Measurements from ENCODE around the gene RFPL1.

RFPL1 gene

DNA sequence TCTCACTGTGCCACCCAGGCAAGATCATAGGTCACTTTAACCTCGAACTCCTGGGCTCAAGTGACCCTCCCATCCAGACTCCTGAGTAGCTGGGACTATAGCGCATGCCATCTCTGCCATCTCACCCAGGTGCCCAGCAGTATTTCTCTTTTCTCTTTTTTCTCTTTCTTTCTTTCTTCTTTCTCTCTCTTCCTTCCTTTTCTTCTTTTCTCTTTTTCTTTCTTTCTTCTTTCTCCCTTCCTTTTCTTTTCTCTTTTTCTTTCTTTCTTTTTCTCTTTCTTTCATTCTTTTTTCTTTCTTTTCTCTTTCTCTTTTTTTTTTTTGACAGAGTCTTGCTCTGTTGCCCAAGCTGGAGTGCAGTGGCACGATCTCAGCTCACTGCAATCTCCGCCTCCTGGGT lies 13.5 kb downstream of the RFPL1 start:
- H4K91ac ChIP-seq (ENCODE audit: low read length): no peak overlapping the region
- no peak overlapping the region for H2AK5ac ChIP-seq (ENCODE audit: low read length, severe bottlenecking)
- DNase-seq: no peak
- H3K23ac ChIP-seq (ENCODE audit: low read length in 2 of 2): no peak overlapping the region
- H3K4me1 ChIP-seq (ENCODE audit: control insufficient read depth, insufficient read depth, low read depth, low read length): peaks cover 3% of the 10 kb centered on the region
- H3K4ac ChIP-seq (ENCODE audit: low read depth in 1 of 2, low read length in 2 of 2): no peak overlapping the region
- H2BK5ac ChIP-seq (ENCODE audit: low read depth, low read length, poor library complexity, severe bottlenecking): no peak overlapping the region
- 84% methylated on average over 4 of the region's 4 CpGs for WGBS
- H3K27me3 ChIP-seq (ENCODE audit: control insufficient read depth in 1 of 2, insufficient read depth in 1 of 2, low read length in 2 of 2): peaks cover 5 to 11% of the 10 kb centered on the region in 2 experiments
- H3K18ac ChIP-seq (ENCODE audit: low read depth in 1 of 2, low read length in 2 of 2): no peak overlapping the region
- no peak overlapping the region for H3K27ac ChIP-seq (ENCODE audit: low read length, poor library complexity, severe bottlenecking)
- no peak overlapping the region for H2BK120ac ChIP-seq (ENCODE audit: low read depth, low read length)
- H2BK12ac ChIP-seq (ENCODE audit: low read length in 2 of 2): no peak overlapping the region
- H3K4me2 ChIP-seq (ENCODE audit: low read length, poor library complexity, severe bottlenecking): no peak overlapping the region
- H2AFZ ChIP-seq (ENCODE audit: low read depth, low read length): no peak overlapping the region
- H3K79me1 ChIP-seq (replicated peaks; ENCODE audit: low read length, poor library complexity, severe bottlenecking): no peaks in the 10 kb centered on the region
- no peak overlapping the region for H3K14ac ChIP-seq (ENCODE audit: low read length in 2 of 2)
- no peak overlapping the region for H4K8ac ChIP-seq (ENCODE audit: low read length)
- no peaks in the 10 kb centered on the region for H3K36me3 ChIP-seq (ENCODE audit: control insufficient read depth in 1 of 2, insufficient read depth in 2 of 2, low read depth in 1 of 2, low read length in 2 of 2)
- H3K9ac ChIP-seq (ENCODE audit: low read length): no peak overlapping the region
- H2BK15ac ChIP-seq (ENCODE audit: low read depth, poor library complexity, severe bottlenecking): no peak overlapping the region
- H3K9me3 ChIP-seq (ENCODE audit: control insufficient read depth, low read length): no peaks in the 10 kb centered on the region
- no peak overlapping the region for H3K4me3 ChIP-seq (ENCODE audit: insufficient read depth in 1 of 2, low read depth in 1 of 2, low read length in 2 of 2)

DNA sequence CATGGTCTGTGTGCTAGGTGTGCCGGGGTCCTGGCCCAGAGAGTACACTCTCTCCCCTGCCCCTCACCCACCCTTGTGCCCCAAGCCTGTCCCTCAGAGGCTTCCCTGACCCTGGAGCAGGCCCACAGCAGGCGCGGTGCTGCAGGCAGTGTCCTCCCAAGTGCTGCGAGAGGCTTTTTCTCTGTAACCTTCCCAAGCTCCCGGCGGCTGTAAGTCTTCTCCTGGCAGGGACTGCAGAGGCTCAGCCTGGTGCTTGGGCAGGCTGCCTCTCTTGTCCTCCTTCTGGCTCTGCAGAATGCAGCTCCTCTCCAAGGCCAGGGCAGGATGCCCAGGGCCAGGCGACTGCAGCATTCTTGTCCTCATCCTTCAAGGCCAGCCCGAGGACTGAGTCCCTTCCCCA lies 15.9 kb downstream of the RFPL1 start:
- Histone ChIP-seq H3K23ac (ENCODE audit: low read length in 2 of 2) (no peak overlapping the region), H3K4me2 (ENCODE audit: low read length, poor library complexity, severe bottlenecking) (no peak overlapping the region), H3K27ac (ENCODE audit: low read length, poor library complexity, severe bottlenecking) (no peak overlapping the region), H3K14ac (ENCODE audit: low read length in 2 of 2) (no peak overlapping the region), H2BK120ac (ENCODE audit: low read depth, low read length) (no peak overlapping the region), H3K27me3 (ENCODE audit: control insufficient read depth in 1 of 2, insufficient read depth in 1 of 2, low read length in 2 of 2) (peaks cover 0 to 5% of the 10 kb centered on the region in 2 experiments), H3K36me3 (ENCODE audit: control insufficient read depth in 1 of 2, insufficient read depth in 2 of 2, low read depth in 1 of 2, low read length in 2 of 2) (no peaks in the 10 kb centered on the region), H2BK15ac (ENCODE audit: low read depth, poor library complexity, severe bottlenecking) (no peak overlapping the region), H3K4ac (ENCODE audit: low read depth in 1 of 2, low read length in 2 of 2) (no peak overlapping the region), H3K79me1 (replicated peaks; ENCODE audit: low read length, poor library complexity, severe bottlenecking) (no peaks in the 10 kb centered on the region), H3K9me3 (ENCODE audit: control insufficient read depth, low read length) (no peaks in the 10 kb centered on the region), H3K4me3 (ENCODE audit: insufficient read depth in 1 of 2, low read depth in 1 of 2, low read length in 2 of 2) (no peak overlapping the region), H2AK5ac (ENCODE audit: low read length, severe bottlenecking) (no peak overlapping the region), H4K8ac (ENCODE audit: low read length) (no peak overlapping the region), H2BK12ac (ENCODE audit: low read length in 2 of 2) (no peak overlapping the region), H3K18ac (ENCODE audit: low read depth in 1 of 2, low read length in 2 of 2) (no peak overlapping the region), H2AFZ (ENCODE audit: low read depth, low read length) (no peak overlapping the region), H3K9ac (ENCODE audit: low read length) (no peak overlapping the region), H3K4me1 (ENCODE audit: control insufficient read depth, insufficient read depth, low read depth, low read length) (peaks cover 3% of the 10 kb centered on the region), H2BK5ac (ENCODE audit: low read depth, low read length, poor library complexity, severe bottlenecking) (no peak overlapping the region), H4K91ac (ENCODE audit: low read length) (no peak overlapping the region)
- DNase-seq: no peak
- 86% methylated on average over 8 of the region's 8 CpGs for WGBS

DNA sequence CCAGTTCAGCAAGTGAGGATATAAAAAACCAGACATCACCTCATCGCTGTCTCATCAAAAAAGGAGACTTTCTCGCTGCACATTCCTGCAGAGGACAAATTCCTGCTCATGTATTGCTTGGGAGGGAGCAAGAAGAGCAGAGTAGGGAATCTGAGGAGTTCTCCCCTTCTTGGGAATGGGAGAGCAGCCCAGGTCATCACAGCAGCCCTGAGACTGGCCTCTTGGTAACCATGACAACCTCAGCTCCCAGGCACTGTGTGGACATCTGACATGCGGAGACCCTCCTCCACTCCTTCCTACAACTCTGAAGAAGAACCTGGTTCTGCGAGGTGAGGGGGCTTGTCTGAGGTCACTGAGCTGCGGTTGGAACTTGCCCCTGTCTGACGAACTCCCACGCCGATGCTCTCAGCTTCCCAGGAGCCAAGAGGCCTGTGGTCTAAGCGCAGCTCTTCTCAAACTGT lies 17.9 kb downstream of the RFPL1 start:
- H3K27ac ChIP-seq (ENCODE audit: low read length, poor library complexity, severe bottlenecking): no peak overlapping the region
- H3K9ac ChIP-seq (ENCODE audit: low read length): no peak overlapping the region
- H2BK15ac ChIP-seq (ENCODE audit: low read depth, poor library complexity, severe bottlenecking): no peak overlapping the region
- no peak overlapping the region for H2BK120ac ChIP-seq (ENCODE audit: low read depth, low read length)
- no peak overlapping the region for H2AFZ ChIP-seq (ENCODE audit: low read depth, low read length)
- H3K4me3 ChIP-seq (ENCODE audit: insufficient read depth in 1 of 2, low read depth in 1 of 2, low read length in 2 of 2): no peak overlapping the region
- H2BK12ac ChIP-seq (ENCODE audit: low read length in 2 of 2): no peak overlapping the region
- H3K4me1 ChIP-seq (ENCODE audit: control insufficient read depth, insufficient read depth, low read depth, low read length): peaks cover 3% of the 10 kb centered on the region
- H3K4ac ChIP-seq (ENCODE audit: low read depth in 1 of 2, low read length in 2 of 2): no peak overlapping the region
- 77% methylated on average over 9 of the region's 9 CpGs for WGBS
- H2AK5ac ChIP-seq (ENCODE audit: low read length, severe bottlenecking): no peak overlapping the region
- H3K79me1 ChIP-seq (replicated peaks; ENCODE audit: low read length, poor library complexity, severe bottlenecking): no peaks in the 10 kb centered on the region
- peaks cover 0 to 5% of the 10 kb centered on the region in 2 experiments for H3K27me3 ChIP-seq (ENCODE audit: control insufficient read depth in 1 of 2, insufficient read depth in 1 of 2, low read length in 2 of 2)
- H4K8ac ChIP-seq (ENCODE audit: low read length): no peak overlapping the region
- no peak overlapping the region for H4K91ac ChIP-seq (ENCODE audit: low read length)
- no peaks in the 10 kb centered on the region for H3K9me3 ChIP-seq (ENCODE audit: control insufficient read depth, low read length)
- no peaks in the 10 kb centered on the region for H3K36me3 ChIP-seq (ENCODE audit: control insufficient read depth in 1 of 2, insufficient read depth in 2 of 2, low read depth in 1 of 2, low read length in 2 of 2)
- no peak overlapping the region for H3K18ac ChIP-seq (ENCODE audit: low read depth in 1 of 2, low read length in 2 of 2)
- no peak overlapping the region for H3K4me2 ChIP-seq (ENCODE audit: low read length, poor library complexity, severe bottlenecking)
- no peak overlapping the region for H2BK5ac ChIP-seq (ENCODE audit: low read depth, low read length, poor library complexity, severe bottlenecking)
- DNase-seq: no peak
- no peak overlapping the region for H3K14ac ChIP-seq (ENCODE audit: low read length in 2 of 2)
- no peak overlapping the region for H3K23ac ChIP-seq (ENCODE audit: low read length in 2 of 2)

DNA sequence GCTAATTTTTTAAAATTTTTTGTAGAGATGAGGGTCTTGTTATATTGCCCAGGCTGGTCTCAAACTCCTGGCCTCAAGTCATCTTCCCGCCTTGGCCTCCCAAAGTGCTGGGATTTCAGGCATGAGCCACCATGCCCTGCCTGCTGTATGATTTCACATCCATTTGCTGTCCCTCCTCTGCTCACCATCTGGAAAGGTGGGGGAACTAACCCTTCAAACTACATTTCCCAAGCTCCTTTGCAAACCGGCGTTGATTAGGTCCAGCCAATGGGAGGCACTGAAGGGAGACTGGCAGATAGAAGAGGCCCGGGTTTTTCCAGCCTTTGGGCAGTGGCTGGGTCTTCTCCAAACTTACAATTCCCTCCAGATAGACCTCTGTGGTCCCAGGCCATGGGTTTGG lies 19.3 kb downstream of the RFPL1 start:
- Histone ChIP-seq H2AFZ (ENCODE audit: low read depth, low read length) (no peak overlapping the region), H2AK5ac (ENCODE audit: low read length, severe bottlenecking) (no peak overlapping the region), H3K79me1 (replicated peaks; ENCODE audit: low read length, poor library complexity, severe bottlenecking) (no peaks in the 10 kb centered on the region), H3K9ac (ENCODE audit: low read length) (no peak overlapping the region), H3K14ac (ENCODE audit: low read length in 2 of 2) (no peak overlapping the region), H3K4ac (ENCODE audit: low read depth in 1 of 2, low read length in 2 of 2) (no peak overlapping the region), H3K4me2 (ENCODE audit: low read length, poor library complexity, severe bottlenecking) (no peak overlapping the region), H2BK12ac (ENCODE audit: low read length in 2 of 2) (no peak overlapping the region), H3K27me3 (ENCODE audit: control insufficient read depth in 1 of 2, insufficient read depth in 1 of 2, low read length in 2 of 2) (peaks cover 0 to 5% of the 10 kb centered on the region in 2 experiments), H3K4me1 (ENCODE audit: control insufficient read depth, insufficient read depth, low read depth, low read length) (peaks cover 3% of the 10 kb centered on the region), H3K18ac (ENCODE audit: low read depth in 1 of 2, low read length in 2 of 2) (no peak overlapping the region), H2BK120ac (ENCODE audit: low read depth, low read length) (no peak overlapping the region), H2BK5ac (ENCODE audit: low read depth, low read length, poor library complexity, severe bottlenecking) (no peak overlapping the region), H3K4me3 (ENCODE audit: insufficient read depth in 1 of 2, low read depth in 1 of 2, low read length in 2 of 2) (no peak overlapping the region), H3K9me3 (ENCODE audit: control insufficient read depth, low read length) (no peaks in the 10 kb centered on the region), H3K36me3 (ENCODE audit: control insufficient read depth in 1 of 2, insufficient read depth in 2 of 2, low read depth in 1 of 2, low read length in 2 of 2) (no peaks in the 10 kb centered on the region), H3K23ac (ENCODE audit: low read length in 2 of 2) (no peak overlapping the region), H2BK15ac (ENCODE audit: low read depth, poor library complexity, severe bottlenecking) (no peak overlapping the region), H3K27ac (ENCODE audit: low read length, poor library complexity, severe bottlenecking) (no peak overlapping the region), H4K8ac (ENCODE audit: low read length) (no peak overlapping the region), H4K91ac (ENCODE audit: low read length) (no peak overlapping the region)
- 29% methylated on average over 4 of the region's 4 CpGs for WGBS
- peak; percentile 51 for DNase-seq
